ENCODE data around the gene LIMK1. TPM values are rescaled to one million over a fixed set of nuclear protein-coding genes. Genes with fewer than 3 reads are reported as not detected.
"Not testable (repeated sequence)": the region's sequence is repeated elsewhere in the genome, so short reads cannot be mapped to it uniquely, and the experiment has no call there.

LIMK1 gene
- polyA plus RNA-seq, 10 donors: 11.4 to 23.6 (median 14.8) TPM

DNA sequence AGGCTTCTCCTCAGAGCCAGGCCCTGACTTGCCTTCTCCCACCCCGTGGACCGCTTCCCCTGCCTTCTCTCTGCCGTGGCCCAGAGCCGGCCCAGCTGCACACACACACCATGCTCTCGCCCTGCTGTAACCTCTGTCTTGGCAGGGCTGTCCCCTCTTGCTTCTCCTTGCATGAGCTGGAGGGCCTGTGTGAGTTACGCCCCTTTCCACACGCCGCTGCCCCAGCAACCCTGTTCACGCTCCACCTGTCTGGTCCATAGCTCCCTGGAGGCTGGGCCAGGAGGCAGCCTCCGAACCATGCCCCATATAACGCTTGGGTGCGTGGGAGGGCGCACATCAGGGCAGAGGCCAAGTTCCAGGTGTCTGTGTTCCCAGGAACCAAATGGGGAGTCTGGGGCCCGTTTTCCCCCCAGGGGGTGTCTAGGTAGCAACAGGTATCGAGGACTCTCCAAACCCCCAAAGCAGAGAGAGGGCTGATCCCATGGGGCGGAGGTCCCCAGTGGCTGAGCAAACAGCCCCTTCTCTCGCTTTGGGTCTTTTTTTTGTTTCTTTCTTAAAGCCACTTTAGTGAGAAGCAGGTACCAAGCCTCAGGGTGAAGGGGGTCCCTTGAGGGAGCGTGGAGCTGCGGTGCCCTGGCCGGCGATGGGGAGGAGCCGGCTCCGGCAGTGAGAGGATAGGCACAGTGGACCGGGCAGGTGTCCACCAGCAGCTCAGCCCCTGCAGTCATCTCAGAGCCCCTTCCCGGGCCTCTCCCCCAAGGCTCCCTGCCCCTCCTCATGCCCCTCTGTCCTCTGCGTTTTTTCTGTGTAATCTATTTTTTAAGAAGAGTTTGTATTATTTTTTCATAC is 38.0 kb downstream of the LIMK1 start:
- no peak for DNase-seq

- not testable (repeated sequence) for DNase-seq
These were observed 40.3 kb downstream of the LIMK1 start for GRCh38 chr7:74123892-74124291.

- no peak for DNase-seq
These were observed 42.7 kb downstream of the LIMK1 start for GRCh38 chr7:74126220-74126880.

DNA sequence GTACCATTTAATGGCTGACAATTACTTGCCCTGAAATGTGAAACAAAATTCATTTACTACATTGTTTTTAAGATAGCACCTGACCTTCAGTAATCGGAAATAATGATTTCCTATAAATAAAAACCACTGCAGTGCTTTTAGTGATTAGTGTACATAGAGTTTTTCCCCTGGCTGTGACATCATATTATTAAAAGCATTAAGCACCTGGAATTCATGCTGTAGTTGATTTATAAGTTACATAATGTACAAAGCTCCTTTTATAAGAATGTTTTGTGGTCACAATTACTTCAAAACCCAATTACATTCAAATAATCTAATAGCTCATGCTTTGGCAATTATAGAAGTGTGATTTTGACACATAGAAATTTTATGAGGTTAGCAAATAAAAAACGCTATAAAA is 46.3 kb downstream of the LIMK1 start:
- no peak for DNase-seq

DNA sequence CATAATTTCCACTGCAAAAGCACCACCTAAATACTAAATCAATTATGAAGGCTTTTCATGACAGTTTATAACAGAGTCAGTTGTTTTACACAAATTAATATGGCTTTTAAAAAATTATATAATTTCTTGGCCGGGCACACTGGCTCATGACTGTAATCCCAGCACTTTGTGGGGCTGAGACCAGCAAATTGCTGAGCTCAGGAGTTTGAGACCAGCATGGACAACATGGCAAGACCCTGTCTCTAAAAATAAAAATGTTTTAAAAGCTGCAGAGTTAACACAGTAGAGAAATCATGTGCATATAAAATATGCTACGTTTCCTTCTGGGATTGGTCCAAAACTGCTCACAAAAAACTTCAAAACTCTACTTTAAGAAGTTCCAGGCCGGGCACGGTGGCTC is 46.9 kb downstream of the LIMK1 start:
- no peak for DNase-seq

GRCh38 chr7:74134117-74134620 is 50.6 kb downstream of the LIMK1 start:
- DNase-seq: no peak

GRCh38 chr7:74138334-74138867 is 54.8 kb downstream of the LIMK1 start:
- no peak for DNase-seq

GRCh38 chr7:74138945-74139843 is 55.6 kb downstream of the LIMK1 start:
- DNase-seq: no peak

GRCh38 chr7:74141705-74142104 is 58.1 kb downstream of the LIMK1 start:
- no peak for DNase-seq

- DNase-seq: no peak
These were observed 59.8 kb downstream of the LIMK1 start for GRCh38 chr7:74143383-74143782.

DNA sequence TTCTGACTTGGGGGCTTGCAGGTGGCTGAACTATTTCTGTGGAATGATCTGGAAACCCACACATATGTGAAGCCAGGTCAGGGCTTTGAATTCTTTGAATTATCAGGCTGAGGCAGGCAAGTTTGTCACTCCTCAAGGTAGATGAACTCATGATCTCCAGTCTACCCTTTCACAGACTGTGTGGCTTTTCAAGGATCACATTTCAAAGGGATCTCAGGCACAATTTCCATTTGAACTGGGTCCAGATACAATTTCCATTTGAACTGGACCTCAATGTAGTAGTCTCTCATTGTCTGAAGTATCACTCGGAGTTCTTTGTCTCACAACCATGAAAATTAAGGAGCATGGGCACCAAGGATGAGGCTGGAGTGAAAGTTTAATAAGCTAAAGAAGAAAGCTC is 64.9 kb downstream of the LIMK1 start:
- DNase-seq: no peak

- DNase-seq: no peak
These were observed 65.5 kb downstream of the LIMK1 start for GRCh38 chr7:74149071-74149470.

- peak in 2 of 3 donors; percentile 63 to 80 for DNase-seq
These were observed 66.0 kb downstream of the LIMK1 start for GRCh38 chr7:74149603-74150002.

- no peak for DNase-seq
These were observed 70.1 kb downstream of the LIMK1 start for GRCh38 chr7:74153736-74154135.

DNA sequence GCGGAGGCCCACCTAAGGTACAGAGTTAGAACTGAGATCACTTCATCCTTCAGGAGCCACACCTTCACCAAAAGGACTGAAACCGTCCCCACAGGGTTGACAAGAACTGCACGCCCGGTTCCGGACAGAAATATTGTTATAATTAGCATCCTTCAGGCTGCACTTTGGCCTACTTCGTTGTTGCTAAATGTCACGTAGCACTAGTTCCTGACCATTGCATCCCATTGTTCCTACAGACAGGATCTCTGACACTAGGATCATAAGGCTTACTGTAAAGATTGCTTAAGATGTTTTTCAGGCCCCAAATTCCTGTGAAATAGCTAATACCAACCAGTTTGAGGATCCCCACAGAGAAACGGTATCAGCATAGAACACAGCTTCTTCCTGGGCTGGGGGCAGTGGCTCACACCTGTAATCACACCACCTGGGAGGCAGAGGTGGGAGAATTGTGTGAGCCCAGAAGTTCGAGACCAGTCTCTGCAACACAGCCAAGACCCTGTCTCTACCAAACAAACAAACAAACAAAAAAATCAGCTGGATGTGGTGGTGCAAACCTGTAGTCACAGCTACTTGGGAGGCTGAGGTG is 72.3 kb downstream of the LIMK1 start:
- no peak for DNase-seq

GRCh38 chr7:74157605-74158004 is 74.0 kb downstream of the LIMK1 start:
- no peak for DNase-seq

DNA sequence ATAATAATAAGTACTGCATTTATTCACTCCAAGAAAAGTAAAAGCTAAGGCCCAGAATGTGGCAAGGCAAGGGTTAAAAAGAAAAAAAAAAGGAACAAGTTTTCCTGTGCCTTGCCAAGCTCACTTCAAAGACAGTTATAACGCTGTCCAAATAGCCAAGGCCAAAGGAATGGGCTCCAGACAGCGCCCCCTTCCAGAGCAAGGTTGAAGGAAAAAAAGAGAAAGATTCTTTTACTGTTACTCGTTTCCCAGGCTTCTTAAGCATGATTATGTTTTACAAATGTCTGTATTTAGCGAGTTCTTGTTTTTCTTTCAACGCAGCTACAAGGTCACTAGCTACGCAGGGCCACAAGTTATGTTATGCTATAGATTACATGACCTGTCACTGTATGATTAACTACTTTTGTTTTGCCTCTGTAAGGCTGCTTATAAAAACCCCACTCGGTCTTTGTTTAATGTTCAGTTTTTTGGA is 81.4 kb downstream of the LIMK1 start:
- peak in 2 of 3 donors; percentile 42 to 47 for DNase-seq

DNA sequence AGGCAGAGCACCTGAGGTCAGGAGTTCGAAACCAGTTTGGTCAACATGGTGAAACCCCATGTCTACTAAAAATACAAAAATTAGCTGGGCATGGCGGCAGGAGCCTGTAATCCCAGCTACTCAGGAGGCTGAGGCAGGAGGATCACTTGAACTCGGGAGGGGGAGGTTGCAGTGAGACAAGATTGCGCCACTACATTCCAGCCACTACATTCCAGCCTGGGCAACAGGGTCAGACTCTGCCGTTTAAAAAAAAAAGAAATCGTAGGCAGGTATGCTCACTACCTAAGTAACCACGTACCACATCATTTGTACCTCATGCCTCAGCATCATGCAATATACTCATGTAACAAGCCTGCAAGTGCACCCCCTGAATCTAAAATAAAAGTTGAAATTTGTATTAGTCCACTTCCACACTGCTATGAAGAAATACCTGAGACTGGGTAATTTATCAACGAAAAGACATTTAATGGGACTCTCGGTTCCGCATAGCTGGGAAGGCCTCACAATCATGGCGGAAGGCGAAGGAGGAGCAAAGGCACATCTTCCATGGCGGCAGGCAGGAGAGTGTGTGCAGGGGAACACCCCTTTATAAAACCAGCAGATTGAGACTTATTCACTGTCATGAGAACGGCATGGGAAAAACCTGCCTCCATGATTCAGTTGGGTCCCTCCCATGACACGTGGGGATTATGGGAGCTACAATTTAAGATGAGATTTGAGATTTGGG is 82.4 kb downstream of the LIMK1 start:
- DNase-seq: no peak

GRCh38 chr7:74167324-74167723 is 83.7 kb downstream of the LIMK1 start:
- not testable (repeated sequence) for DNase-seq

Measured in muscle of back (tissue), 11 donors.